Liver (tissue), 9 donors: Measurements from ENCODE around the gene ASB13. TPM values are rescaled to one million over a fixed set of nuclear protein-coding genes. Genes with fewer than 3 reads are reported as not detected.

Source experiments
- DNase-seq: peaks from one replicate; pipeline ENCODE4 v3.0.0-alpha.2; 2017; ENCODE audit warnings: low spot score
- H3K27ac ChIP-seq, 2 donors: one replicate each; pipeline ENCODE4 v1.7.0; 2013; ENCODE audit warnings: inconsistent platforms in 2 of 2, low read length in 2 of 2, control low read depth in 1 of 2, low read depth in 1 of 2, mild to moderate bottlenecking in 1 of 2
- H3K27me3 ChIP-seq, 4 donors: one replicate each; pipeline versions ENCODE4 v1.6.1 to v1.7.0; 2013; ENCODE audit warnings: low read length in 3 of 4, inconsistent platforms in 1 of 4, mild to moderate bottlenecking in 1 of 4, moderate library complexity in 1 of 4; ENCODE audit not compliant: control insufficient read depth in 4 of 4, insufficient read depth in 4 of 4
- H3K36me3 ChIP-seq, 4 donors: one replicate each; pipeline versions ENCODE4 v1.6.1 to v1.7.0; 2013; ENCODE audit warnings: low read length in 3 of 4, mild to moderate bottlenecking in 3 of 4, low read depth in 1 of 4, moderate library complexity in 1 of 4; ENCODE audit not compliant: control insufficient read depth in 4 of 4, insufficient read depth in 3 of 4
- H3K4me1 ChIP-seq, 4 donors: one replicate each; pipeline versions ENCODE4 v1.6.1 to v1.7.0; 2013; ENCODE audit warnings: low read length in 3 of 4, mild to moderate bottlenecking in 3 of 4, moderate library complexity in 1 of 4; ENCODE audit not compliant: control insufficient read depth in 4 of 4, insufficient read depth in 4 of 4
- H3K4me3 ChIP-seq, 3 donors: one replicate each; pipeline versions ENCODE4 v1.6.1 to v1.7.0; 2013; ENCODE audit warnings: low read length in 3 of 3, control low read depth in 1 of 3, low read depth in 1 of 3, mild to moderate bottlenecking in 1 of 3
- H3K9ac ChIP-seq, 2 donors: one replicate each; pipeline ENCODE4 v1.7.0; 2013; ENCODE audit warnings: low read length in 2 of 2, mild to moderate bottlenecking in 2 of 2, moderate library complexity in 2 of 2, control low read depth in 1 of 2, low read depth in 1 of 2
- H3K9me3 ChIP-seq, 4 donors: one replicate each; pipeline versions ENCODE4 v1.6.1 to v1.7.0; 2013; ENCODE audit warnings: low read length in 3 of 4; ENCODE audit not compliant: control insufficient read depth in 4 of 4
- ATF3 ChIP-seq: IDR thresholded peaks from 2 replicates; pipeline ENCODE4 v1.6.1; 2016; ENCODE audit warnings: antibody characterized with exemption
- CTCF ChIP-seq: fragments of 150-350 bp; IDR thresholded peaks from 2 replicates; pipeline ENCODE4 v1.5.1; 2017; ENCODE audit warnings: improper control_type of control experiment, low read depth, low read length; ENCODE audit not compliant: missing input control
- EGR1 ChIP-seq, 2 donors: IDR thresholded peaks; 2 replicates each; pipeline ENCODE4 v1.6.1; 2016 to 2018; ENCODE audit warnings: antibody characterized with exemption in 2 of 2, low read depth in 2 of 2
- FOXA1 ChIP-seq: IDR thresholded peaks from 2 replicates; pipeline ENCODE4 v1.6.1; 2016; ENCODE audit warnings: antibody characterized with exemption
- FOXA2 ChIP-seq: IDR thresholded peaks from 2 replicates; pipeline ENCODE4 v1.6.1; 2016; ENCODE audit warnings: antibody characterized with exemption
- GABPA ChIP-seq, 2 donors: IDR thresholded peaks in 1 of 2; conservative IDR thresholded peaks in 1 of 2; 2 replicates each; pipeline ENCODE4 v1.6.1; 2016; ENCODE audit warnings: antibody characterized with exemption in 2 of 2, mild to moderate bottlenecking in 1 of 2, moderate library complexity in 1 of 2
- HNF4A ChIP-seq, 2 donors: conservative IDR thresholded peaks; 2 replicates each; pipeline ENCODE4 v1.6.1; 2016; ENCODE audit warnings: antibody characterized with exemption in 2 of 2, mild to moderate bottlenecking in 2 of 2
- HNF4G ChIP-seq: IDR thresholded peaks from 2 replicates; pipeline ENCODE4 v1.6.1; 2016; ENCODE audit warnings: antibody characterized with exemption
- JUND ChIP-seq, 2 donors: IDR thresholded peaks; 2 replicates each; pipeline ENCODE4 v1.6.1; 2016; ENCODE audit warnings: antibody characterized with exemption in 2 of 2
- MAX ChIP-seq: IDR thresholded peaks from 2 replicates; pipeline ENCODE4 v1.6.1; 2016; ENCODE audit warnings: antibody characterized with exemption
- NR2F2 ChIP-seq: IDR thresholded peaks from 2 replicates; pipeline ENCODE4 v1.6.1; 2016; ENCODE audit warnings: antibody characterized with exemption
- RAD21 ChIP-seq, 2 donors: IDR thresholded peaks; 2 replicates each; pipeline ENCODE4 v1.6.1; 2016; ENCODE audit warnings: antibody characterized with exemption in 2 of 2, mild to moderate bottlenecking in 2 of 2
- REST ChIP-seq: IDR thresholded peaks from 2 replicates; pipeline ENCODE4 v1.6.1; 2016; ENCODE audit warnings: antibody characterized with exemption, mild to moderate bottlenecking
- RXRA ChIP-seq, 2 donors: IDR thresholded peaks; 2 replicates each; pipeline ENCODE4 v1.6.1; 2017 to 2018; ENCODE audit warnings: antibody characterized with exemption in 2 of 2, mild to moderate bottlenecking in 1 of 2
- SP1 ChIP-seq: IDR thresholded peaks from 2 replicates; pipeline ENCODE4 v1.6.1; 2018; ENCODE audit warnings: antibody characterized with exemption, mild to moderate bottlenecking
- TAF1 ChIP-seq: conservative IDR thresholded peaks from 2 replicates; pipeline ENCODE4 v1.6.1; 2016; ENCODE audit warnings: antibody characterized with exemption, mild to moderate bottlenecking
- YY1 ChIP-seq: IDR thresholded peaks from 2 replicates; pipeline ENCODE4 v1.6.1; 2016; ENCODE audit warnings: antibody characterized with exemption, mild to moderate bottlenecking
- ZBTB33 ChIP-seq: IDR thresholded peaks from 2 replicates; pipeline ENCODE4 v1.6.1; 2016; ENCODE audit warnings: antibody characterized with exemption
- WGBS: extraction: QIAGEN DNeasy Blood & Tissue Kit; methylation state at CpG from one replicate; pipeline ENCODE4 v1.1.7; 2013; 5-methylcytosine and 5-hydroxymethylcytosine counted together
- polyA plus RNA-seq, 2 donors: library from polyadenylated mRNA; stranded (reverse) in 1 of 2; unstranded in 1 of 2; fragments of 200-250 nt in 1 of 2; fragments of >200 nt in 1 of 2; fragmentation: Nextera tagmentation in 1 of 2; extraction: Ambion mirVana in 1 of 2; gene quantifications; one replicate each; pipeline versions ENCODE4 v1.2.1 to v1.2.3, GENCODE V29; 2013 to 2015
- total RNA-seq, 2 donors: library from RNA; depleted of rRNA; stranded (reverse); fragments of >200 nt; gene quantifications; one replicate each; pipeline ENCODE4 v1.2.3, GENCODE V29; 2014
- donor health status: healthy.
- donor health status: healthy.
- donor health status: healthy.
- donor health status: healthy.
- donor health status: healthy.

ASB13 gene
- total and polyA plus RNA-seq, 4 donors: 8.5 to 48.3 (median 42.5) TPM

- Histone ChIP-seq H3K9ac (no peak overlapping the region), H3K9me3 (no peaks in the 10 kb centered on the region), H3K36me3 (no peaks in the 10 kb centered on the region), H3K27me3 (no peaks in the 10 kb centered on the region), H3K4me3 (no peak overlapping the region), H3K4me1 (peaks cover 7 to 24% (median 21%) of the 10 kb centered on the region in 4 donors), H3K27ac (no peak overlapping the region)
- 76% methylated on average over 1 of the region's 1 CpG for WGBS
- no peak for TF ChIP-seq RXRA (IDR thresholded peaks at IDR 0.05)
- no peak for TF ChIP-seq SP1
- no peak for TF ChIP-seq TAF1
- TF ChIP-seq GABPA (IDR thresholded peaks at IDR 0.05 in 1 of 2, conservative IDR thresholded peaks at IDR 0.05 in 1 of 2): no peak
- no peak for TF ChIP-seq FOXA2
- TF ChIP-seq EGR1 (IDR thresholded peaks at IDR 0.05; ENCODE audit: low read depth in 2 of 2): no peak
- TF ChIP-seq HNF4G: no peak
- TF ChIP-seq ATF3: no peak
- no peak for TF ChIP-seq HNF4A (conservative IDR thresholded peaks at IDR 0.05)
- no peak for TF ChIP-seq RAD21 (IDR thresholded peaks at IDR 0.05)
- TF ChIP-seq REST: no peak
- TF ChIP-seq FOXA1: no peak
- no peak for TF ChIP-seq MAX
- TF ChIP-seq ZBTB33: no peak
- TF ChIP-seq NR2F2: no peak
- no peak for TF ChIP-seq CTCF
- no peak for TF ChIP-seq YY1
- TF ChIP-seq JUND (IDR thresholded peaks at IDR 0.05): no peak
- DNase-seq: no peak
These were observed 28.2 kb upstream of the ASB13 start for GRCh38 chr10:5694573-5694972.
